Neural progenitor cell (in vitro differentiated cells): Measurements from ENCODE around the gene BDH1. TPM values are rescaled to one million over a fixed set of nuclear protein-coding genes. Genes with fewer than 3 reads are reported as not detected.
A peak's percentile ranks its signal among the peaks of the same experiment; 100 is the strongest.

Experiments
- DNase-seq: peaks from one replicate; pipeline ENCODE4 v3.0.0-alpha.2; 2016; ENCODE audit warnings: low spot score
- H2AFZ ChIP-seq: fragments of 200-600 bp; sonication (generic); replicated peaks from 2 replicates; pipeline ENCODE4 v1.6.1; 2016; ENCODE audit warnings: antibody characterized with exemption
- H3F3A ChIP-seq: fragments of 200-600 bp; sonication (generic); 2 replicates; pipeline ENCODE4 v1.6.1; 2016; ENCODE audit warnings: antibody characterized with exemption, low read depth
- H3K27ac ChIP-seq: fragments of 200-600 bp; sonication (generic); 2 replicates; pipeline ENCODE4 v1.5.1; 2016; ENCODE audit warnings: mild to moderate bottlenecking
- H3K27me3 ChIP-seq: fragments of 200-600 bp; sonication (generic); 2 replicates; pipeline ENCODE4 v1.6.1; 2016; ENCODE audit warnings: mild to moderate bottlenecking, moderate library complexity
- H3K36me3 ChIP-seq: fragments of 200-600 bp; sonication (generic); 2 replicates; pipeline ENCODE4 v1.5.1; 2016
- H3K4me1 ChIP-seq: fragments of 200-600 bp; sonication (generic); 2 replicates; pipeline ENCODE4 v1.6.1; 2016; ENCODE audit warnings: mixed run types
- H3K4me2 ChIP-seq: fragments of 200-600 bp; sonication (generic); 2 replicates; pipeline ENCODE4 v1.6.1; 2016
- H3K4me3 ChIP-seq: fragments of 200-600 bp; sonication (generic); 2 replicates; pipeline ENCODE4 v1.5.1; 2016
- H3K79me2 ChIP-seq: fragments of 200-600 bp; sonication (generic); 2 replicates; pipeline ENCODE4 v1.6.1; 2016; ENCODE audit warnings: low read depth
- H3K9ac ChIP-seq: fragments of 200-600 bp; sonication (generic); 2 replicates; pipeline ENCODE4 v1.6.1; 2016
- H3K9me3 ChIP-seq: fragments of 200-600 bp; sonication (generic); 2 replicates; pipeline ENCODE4 v1.5.1; 2016; ENCODE audit warnings: low read depth
- H4K20me1 ChIP-seq: fragments of 200-600 bp; sonication (generic); 2 replicates; pipeline ENCODE4 v1.6.1; 2016; ENCODE audit warnings: low read depth
- H3K27ac Mint-ChIP-seq: 3 replicates; pipeline ENCODE4 v1.8.0; 2021; ENCODE audit warnings: mixed read lengths
- H3K27me3 Mint-ChIP-seq: 2 replicates; pipeline ENCODE4 v1.8.0; 2022; ENCODE audit warnings: low read depth, mild to moderate bottlenecking, inconsistent platforms, moderate library complexity, mixed read lengths; ENCODE audit not compliant: insufficient read depth
- H3K36me3 Mint-ChIP-seq: 3 replicates; pipeline ENCODE4 v1.8.0; 2021; ENCODE audit warnings: mixed read lengths
- H3K4me1 Mint-ChIP-seq: 3 replicates; pipeline ENCODE4 v1.8.0; 2021; ENCODE audit warnings: mixed read lengths
- H3K4me3 Mint-ChIP-seq: 3 replicates; pipeline ENCODE4 v1.8.0; 2021; ENCODE audit warnings: mild to moderate bottlenecking, moderate library complexity, mixed read lengths
- H3K9me3 Mint-ChIP-seq: 3 replicates; pipeline ENCODE4 v1.8.0; 2020; ENCODE audit warnings: mixed read lengths
- CTCF ChIP-seq: fragments of 200-600 bp; sonication (generic); IDR thresholded peaks from 2 replicates; pipeline ENCODE4 v1.5.1; 2017; ENCODE audit warnings: antibody characterized with exemption, mild to moderate bottlenecking
- EZH2 ChIP-seq: fragments of 200-600 bp; sonication (generic); IDR thresholded peaks from 2 replicates; pipeline ENCODE4 v1.6.1; 2017; ENCODE audit warnings: antibody characterized with exemption, mild to moderate bottlenecking, moderate library complexity
- EZH2phosphoT487 ChIP-seq: fragments of 200-600 bp; sonication (generic); IDR thresholded peaks from 2 replicates; pipeline ENCODE4 v1.6.1; 2017; ENCODE audit warnings: antibody characterized with exemption
- total RNA-seq: library from RNA; depleted of rRNA; stranded (reverse); fragments of >200 nt; gene quantifications from 2 replicates; pipeline ENCODE4 v1.2.3, GENCODE V29; 2015; ENCODE audit warnings: low replicate concordance

BDH1 gene
- total RNA-seq, 1 donor from 2014 or later: 19.4 TPM

GRCh38 chr3:197508051-197508451, 47.7 kb downstream of the BDH1 start:
- H3K9me3 ChIP-seq: no peaks in the 10 kb centered on the region
- no peaks in the 10 kb centered on the region for H3F3A ChIP-seq
- no peak overlapping the region for H3K27ac ChIP-seq
- no peak overlapping the region for H3K27ac Mint-ChIP-seq
- H3K36me3 ChIP-seq: no peaks in the 10 kb centered on the region
- H3K4me1 ChIP-seq: peaks cover 15% of the 10 kb centered on the region
- H3K9me3 Mint-ChIP-seq: no peaks in the 10 kb centered on the region
- no peak overlapping the region for H3K4me3 Mint-ChIP-seq
- H2AFZ ChIP-seq: no peak overlapping the region
- DNase-seq: no peak
- peaks cover 1% of the 10 kb centered on the region for H3K36me3 Mint-ChIP-seq
- no peak overlapping the region for H3K4me3 ChIP-seq
- H3K4me1 Mint-ChIP-seq: peaks cover 27% of the 10 kb centered on the region
- no peak overlapping the region for H3K4me2 ChIP-seq
- no peak overlapping the region for H3K9ac ChIP-seq
- no peaks in the 10 kb centered on the region for H3K27me3 ChIP-seq
- peaks cover 16% of the 10 kb centered on the region for H3K27me3 Mint-ChIP-seq
- TF ChIP-seq EZH2 (no peak), CTCF (no peak), EZH2phosphoT487 (no peak)
- no peaks in the 10 kb centered on the region for H3K79me2 ChIP-seq
- no peaks in the 10 kb centered on the region for H4K20me1 ChIP-seq

- no peak overlapping the region for H3K9ac ChIP-seq
- no peak for DNase-seq
- no peak overlapping the region for H3K27ac ChIP-seq
- no peaks in the 10 kb centered on the region for H3K79me2 ChIP-seq
- Mint-ChIP-seq H3K36me3 (peaks cover 1% of the 10 kb centered on the region), H3K4me3 (no peak overlapping the region), H3K4me1 (peaks cover 32% of the 10 kb centered on the region), H3K27me3 (peaks cover 15% of the 10 kb centered on the region), H3K27ac (peak overlapping the region; percentile 68), H3K9me3 (no peaks in the 10 kb centered on the region)
- peaks cover 15% of the 10 kb centered on the region for H3K4me1 ChIP-seq
- H3K9me3 ChIP-seq: no peaks in the 10 kb centered on the region
- no peak overlapping the region for H3K4me3 ChIP-seq
- no peak overlapping the region for H2AFZ ChIP-seq
- no peaks in the 10 kb centered on the region for H3F3A ChIP-seq
- no peaks in the 10 kb centered on the region for H4K20me1 ChIP-seq
- no peak overlapping the region for H3K4me2 ChIP-seq
- H3K27me3 ChIP-seq: no peaks in the 10 kb centered on the region
- H3K36me3 ChIP-seq: no peaks in the 10 kb centered on the region
- no peak for TF ChIP-seq CTCF
- TF ChIP-seq EZH2phosphoT487: no peak
- TF ChIP-seq EZH2: no peak
Observed at GRCh38 chr3:197507541-197507940, 48.2 kb downstream of the BDH1 start.

GRCh38 chr3:197507081-197507480, 48.7 kb downstream of the BDH1 start:
- Histone ChIP-seq H3K9me3 (no peaks in the 10 kb centered on the region), H2AFZ (no peak overlapping the region), H3K4me3 (no peak overlapping the region), H3F3A (no peaks in the 10 kb centered on the region), H3K9ac (no peak overlapping the region), H3K27ac (no peak overlapping the region), H3K4me2 (no peak overlapping the region), H3K36me3 (no peaks in the 10 kb centered on the region), H3K27me3 (no peaks in the 10 kb centered on the region), H3K4me1 (peaks cover 15% of the 10 kb centered on the region), H4K20me1 (no peaks in the 10 kb centered on the region), H3K79me2 (no peaks in the 10 kb centered on the region)
- TF ChIP-seq EZH2phosphoT487 (no peak), EZH2 (no peak), CTCF (no peak)
- Mint-ChIP-seq H3K27ac (no peak overlapping the region), H3K36me3 (peaks cover 1% of the 10 kb centered on the region), H3K4me1 (peaks cover 36% of the 10 kb centered on the region), H3K27me3 (peaks cover 17% of the 10 kb centered on the region), H3K4me3 (no peak overlapping the region), H3K9me3 (no peaks in the 10 kb centered on the region)
- no peak for DNase-seq
